NB4 (cell line): ENCODE data around the gene HIGD1B.

Experiments used
- DNase-seq: peaks from one replicate; pipeline ENCODE4 v3.0.0; 2010; ENCODE audit warnings: low read depth
- H3K4me3 ChIP-seq: one replicate; pipeline ENCODE4 v1.5.1; 2011; ENCODE audit warnings: mild to moderate bottlenecking, low read depth, low read length, moderate library complexity
- MYC ChIP-seq: IDR thresholded peaks from 2 replicates; pipeline ENCODE4 v1.6.1; 2011; ENCODE audit warnings: low read depth, low read length
- POLR2A ChIP-seq: IDR thresholded peaks from 2 replicates; pipeline ENCODE4 v1.6.1; 2011; ENCODE audit warnings: mild to moderate bottlenecking; ENCODE audit not compliant: insufficient read length; ENCODE audit errors: extremely low read depth
- TF ChIP-seq, protein P1 (sequence below): IDR thresholded peaks from 2 replicates; pipeline ENCODE4 v1.6.1; 2011; ENCODE audit warnings: low read depth, low read length
- TF ChIP-seq, protein P2 (sequence below): IDR thresholded peaks from one replicate; pipeline ENCODE4 v1.5.1; 2012; ENCODE audit warnings: low read depth, low read length

Gene HIGD1B

DNA sequence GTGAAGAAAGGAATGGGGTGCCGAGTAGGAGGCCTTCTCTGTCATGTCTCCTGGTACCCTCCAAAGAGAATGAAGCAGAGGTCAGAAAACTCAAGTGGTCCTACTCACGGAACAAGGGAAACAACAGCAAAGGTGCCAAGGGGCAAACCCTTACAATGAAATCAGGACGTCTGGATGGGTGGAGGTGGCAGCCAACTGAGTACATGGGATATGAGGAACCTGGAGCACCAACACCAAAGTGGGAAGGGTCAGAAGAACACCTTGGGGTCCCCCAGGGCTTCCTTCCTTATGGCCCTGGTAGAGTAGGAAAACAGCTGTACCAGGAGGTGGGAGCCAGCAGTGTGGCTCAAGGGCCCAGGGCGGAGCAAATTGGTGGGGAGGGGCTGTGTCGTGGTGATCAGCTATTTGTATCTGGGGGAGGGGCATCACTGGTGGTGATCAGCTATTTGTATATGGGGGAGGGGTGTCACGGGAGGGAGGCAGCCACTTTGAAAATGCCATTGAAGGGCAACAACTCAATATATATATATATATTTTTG is 643 bp downstream of the HIGD1B start:
- no peak overlapping the region for H3K4me3 ChIP-seq
- no peak for DNase-seq
- TF ChIP-seq POLR2A (no peak), MYC (no peak)
- TF ChIP-seq, protein P1, sequence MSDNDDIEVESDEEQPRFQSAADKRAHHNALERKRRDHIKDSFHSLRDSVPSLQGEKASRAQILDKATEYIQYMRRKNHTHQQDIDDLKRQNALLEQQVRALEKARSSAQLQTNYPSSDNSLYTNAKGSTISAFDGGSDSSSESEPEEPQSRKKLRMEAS, result no peak
- TF ChIP-seq, protein P2, sequence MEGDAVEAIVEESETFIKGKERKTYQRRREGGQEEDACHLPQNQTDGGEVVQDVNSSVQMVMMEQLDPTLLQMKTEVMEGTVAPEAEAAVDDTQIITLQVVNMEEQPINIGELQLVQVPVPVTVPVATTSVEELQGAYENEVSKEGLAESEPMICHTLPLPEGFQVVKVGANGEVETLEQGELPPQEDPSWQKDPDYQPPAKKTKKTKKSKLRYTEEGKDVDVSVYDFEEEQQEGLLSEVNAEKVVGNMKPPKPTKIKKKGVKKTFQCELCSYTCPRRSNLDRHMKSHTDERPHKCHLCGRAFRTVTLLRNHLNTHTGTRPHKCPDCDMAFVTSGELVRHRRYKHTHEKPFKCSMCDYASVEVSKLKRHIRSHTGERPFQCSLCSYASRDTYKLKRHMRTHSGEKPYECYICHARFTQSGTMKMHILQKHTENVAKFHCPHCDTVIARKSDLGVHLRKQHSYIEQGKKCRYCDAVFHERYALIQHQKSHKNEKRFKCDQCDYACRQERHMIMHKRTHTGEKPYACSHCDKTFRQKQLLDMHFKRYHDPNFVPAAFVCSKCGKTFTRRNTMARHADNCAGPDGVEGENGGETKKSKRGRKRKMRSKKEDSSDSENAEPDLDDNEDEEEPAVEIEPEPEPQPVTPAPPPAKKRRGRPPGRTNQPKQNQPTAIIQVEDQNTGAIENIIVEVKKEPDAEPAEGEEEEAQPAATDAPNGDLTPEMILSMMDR, result no peak

DNA sequence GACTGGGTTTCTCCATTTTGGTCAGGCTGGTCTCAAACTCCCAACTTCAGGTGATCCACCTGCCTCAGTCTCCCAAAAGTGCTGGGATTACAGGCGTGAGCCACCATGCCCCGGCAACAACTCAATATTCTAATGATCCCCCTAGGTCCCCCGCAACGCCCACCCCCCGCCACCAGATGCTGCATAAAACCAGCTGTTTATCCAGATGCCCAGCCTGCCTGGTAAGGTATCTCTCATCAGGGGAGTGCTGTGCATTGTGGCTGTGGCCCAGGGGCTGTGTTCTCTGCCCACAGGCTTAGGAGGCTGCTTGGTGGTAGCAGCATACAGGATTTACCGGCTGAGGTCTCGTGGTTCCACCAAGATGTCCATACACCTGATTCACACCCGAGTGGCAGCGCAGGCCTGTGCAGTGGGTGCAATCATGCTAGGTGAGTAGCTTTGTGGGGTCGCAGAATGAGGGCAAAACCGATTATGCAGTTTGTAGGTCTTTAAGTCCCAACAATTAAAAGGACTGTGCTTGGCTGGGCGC is 1.3 kb downstream of the HIGD1B start:
- TF ChIP-seq POLR2A (no peak), MYC (no peak)
- TF ChIP-seq, protein P2, result no peak
- TF ChIP-seq, protein P1, result no peak
- H3K4me3 ChIP-seq, result no peak overlapping the region
- no peak for DNase-seq

DNA sequence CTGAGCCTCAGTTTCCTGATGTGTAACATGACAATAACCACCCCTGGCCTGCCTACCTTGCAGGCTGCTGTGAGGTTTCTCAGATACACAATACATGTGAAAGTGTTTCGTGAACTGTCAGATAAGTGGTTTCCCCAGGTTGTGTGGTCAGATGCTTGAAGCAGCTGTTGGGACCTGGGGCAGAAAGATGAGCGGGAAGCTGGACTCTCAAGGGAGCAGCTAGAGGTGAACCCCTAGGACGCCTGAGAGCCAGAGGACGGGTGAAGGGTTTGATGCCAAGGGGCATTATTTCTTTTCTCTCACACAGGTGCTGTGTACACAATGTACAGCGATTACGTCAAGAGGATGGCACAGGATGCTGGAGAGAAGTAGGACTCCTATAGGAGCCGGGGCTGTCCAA is 2.3 kb downstream of the HIGD1B start:
- no peak overlapping the region for H3K4me3 ChIP-seq
- no peak for DNase-seq
- TF ChIP-seq, protein P1, result no peak
- TF ChIP-seq MYC (no peak), POLR2A (no peak)
- TF ChIP-seq, protein P2, result no peak

DNA sequence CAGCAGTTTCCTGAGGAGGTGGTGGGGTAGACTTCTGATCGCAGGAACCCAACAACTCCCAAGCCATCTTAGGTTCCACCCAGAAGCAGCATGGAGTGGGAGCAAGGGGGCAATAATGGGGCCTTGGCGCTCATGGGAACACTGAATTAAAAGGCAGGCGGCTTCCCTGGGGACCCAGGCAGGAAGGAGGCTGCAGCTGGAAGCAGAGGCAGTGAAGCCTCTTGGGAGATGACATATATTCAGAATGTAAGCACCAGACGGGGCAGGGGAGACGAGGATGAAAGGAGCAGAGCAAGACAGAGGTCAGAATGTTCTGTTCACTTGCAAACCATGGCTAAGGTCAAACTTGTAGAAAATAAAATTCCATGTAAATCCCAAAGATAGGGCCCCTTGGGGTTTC is 2.9 kb downstream of the HIGD1B start:
- no peak for TF ChIP-seq POLR2A
- TF ChIP-seq, protein P2, result no peak
- TF ChIP-seq, protein P1, result no peak
- no peak for TF ChIP-seq MYC
- DNase-seq, result peak; percentile 22
- H3K4me3 ChIP-seq, result no peak overlapping the region

DNA sequence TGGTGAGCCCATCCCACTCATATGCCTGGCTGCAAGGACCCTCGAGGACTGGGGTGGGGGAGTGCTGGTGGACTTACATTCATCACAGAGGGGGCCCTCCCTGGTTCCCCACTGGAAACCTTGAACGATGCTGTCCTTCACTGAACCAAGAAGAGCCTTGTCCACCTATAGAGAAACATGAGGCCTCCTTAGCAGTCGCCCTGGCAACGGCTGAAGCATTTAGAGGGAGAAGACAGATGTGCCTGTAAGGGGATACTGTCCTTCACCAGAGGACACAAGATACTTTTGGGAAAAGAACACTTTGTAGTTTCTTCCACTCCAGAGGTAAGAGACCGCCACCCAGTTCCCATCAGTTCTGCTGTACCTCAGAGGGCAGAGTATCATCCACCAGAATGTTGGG is 6.5 kb downstream of the HIGD1B start:
- TF ChIP-seq, protein P1, result no peak
- TF ChIP-seq MYC (no peak), POLR2A (no peak)

DNA sequence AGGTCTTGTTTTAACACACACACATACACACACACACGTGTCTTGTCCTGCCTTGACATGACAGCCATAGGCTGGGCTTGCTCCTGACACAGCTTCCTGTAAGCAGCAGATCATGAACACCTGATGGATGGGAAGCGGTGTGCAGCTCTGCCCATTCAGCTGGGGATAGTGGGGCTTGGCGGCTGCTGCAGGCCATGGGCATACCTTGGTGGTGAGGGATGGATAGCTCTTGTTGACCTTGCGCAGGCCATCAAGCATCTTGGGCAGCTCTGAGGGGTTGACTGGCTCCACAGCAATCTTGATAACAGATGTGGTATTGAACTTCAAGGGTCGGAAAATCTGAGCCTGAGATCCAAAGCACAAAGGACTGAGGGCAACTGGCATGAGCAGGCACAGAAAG is 12.0 kb downstream of the HIGD1B start:
- DNase-seq, result no peak
- H3K4me3 ChIP-seq, result no peak overlapping the region
- TF ChIP-seq, protein P1, result no peak
- TF ChIP-seq POLR2A (no peak), MYC (no peak)
- TF ChIP-seq, protein P2, result no peak

More for the DNA sequence above, 6.5 kb downstream of the HIGD1B start:
- no peak for DNase-seq
- H3K4me3 ChIP-seq, result no peak overlapping the region
